ENCODE measurements around the gene DIP2C.
"Not testable (repeated sequence)": the region's sequence is repeated elsewhere in the genome, so short reads cannot be mapped to it uniquely, and the experiment has no call there.

DIP2C gene

GRCh38 chr10:659688-660141, 29.8 kb downstream of the DIP2C start:
- DNase-seq = no peak

- DNase-seq = not testable (repeated sequence)
Observed at GRCh38 chr10:657816-658350, 31.6 kb downstream of the DIP2C start.

- DNase-seq = no peak
Observed at GRCh38 chr10:656883-657282, 32.6 kb downstream of the DIP2C start.

- DNase-seq = no peak
Observed at GRCh38 chr10:655184-655583, 34.3 kb downstream of the DIP2C start.

- DNase-seq = no peak
Observed at GRCh38 chr10:654647-654996, 34.8 kb downstream of the DIP2C start.

GRCh38 chr10:653991-654646, 35.3 kb downstream of the DIP2C start:
- no peak for DNase-seq

GRCh38 chr10:652832-653459, 36.5 kb downstream of the DIP2C start:
- not testable (repeated sequence) for DNase-seq

- no peak for DNase-seq
Observed at GRCh38 chr10:652233-652632, 37.2 kb downstream of the DIP2C start.

- no peak for DNase-seq
Observed at GRCh38 chr10:651692-652091, 37.8 kb downstream of the DIP2C start.

- no peak for DNase-seq
Observed at GRCh38 chr10:650886-651615, 38.4 kb downstream of the DIP2C start.

GRCh38 chr10:650441-650851, 39.0 kb downstream of the DIP2C start:
- peak; percentile 4 for DNase-seq

- peak; percentile 44 for DNase-seq
Observed at GRCh38 chr10:649798-650440, 39.5 kb downstream of the DIP2C start.

GRCh38 chr10:649445-649797, 40.0 kb downstream of the DIP2C start:
- DNase-seq = no peak

GRCh38 chr10:647019-647418, 42.4 kb downstream of the DIP2C start:
- not testable (repeated sequence) for DNase-seq

GRCh38 chr10:646118-646524, 43.3 kb downstream of the DIP2C start:
- no peak for DNase-seq

GRCh38 chr10:644943-645334, 44.5 kb downstream of the DIP2C start:
- DNase-seq = no peak

- DNase-seq = no peak
Observed at GRCh38 chr10:644076-644942, 45.2 kb downstream of the DIP2C start.

- DNase-seq = no peak
Observed at GRCh38 chr10:642186-642890, 47.1 kb downstream of the DIP2C start.

- no peak for DNase-seq
Observed at GRCh38 chr10:641149-642010, 48.1 kb downstream of the DIP2C start.

- DNase-seq = no peak
Observed at GRCh38 chr10:640673-641045, 48.8 kb downstream of the DIP2C start.

Measured in NCI-H1105 (cell line).